Neutrophil (primary cell): ENCODE data around the gene WDR75.

Experiments used
- H3K27ac ChIP-seq: fragments of 200-600 bp; sonication (generic); 2 replicates; pipeline ENCODE4 v1.5.1; 2016; ENCODE audit warnings: mild to moderate bottlenecking, moderate library complexity
- H3K27me3 ChIP-seq: fragments of 200-600 bp; sonication (generic); 2 replicates; pipeline ENCODE4 v1.6.0; 2016; ENCODE audit warnings: mild to moderate bottlenecking
- H3K36me3 ChIP-seq: fragments of 200-600 bp; sonication (generic); 2 replicates; pipeline ENCODE4 v1.5.1; 2017
- H3K4me1 ChIP-seq, 2 experiments: fragments of 200-600 bp in 1 of 2; sonication (generic) in 1 of 2; 1 replicate in 1 of 2; 2 replicates in 1 of 2; pipeline versions ENCODE4 v1.5.1 to v1.6.1; 2013 to 2016; ENCODE audit warnings: low read depth in 1 of 2, low read length in 1 of 2, mild to moderate bottlenecking in 1 of 2, moderate library complexity in 1 of 2; ENCODE audit not compliant: control insufficient read depth in 1 of 2, insufficient read depth in 1 of 2
- H3K4me3 ChIP-seq, 2 experiments: fragments of 200-600 bp in 1 of 2; sonication (generic) in 1 of 2; 1 replicate in 1 of 2; 2 replicates in 1 of 2; pipeline ENCODE4 v1.5.1; 2013 to 2016; ENCODE audit warnings: low read depth in 1 of 2, low read length in 1 of 2, mild to moderate bottlenecking in 1 of 2, moderate library complexity in 1 of 2
- H3K9me3 ChIP-seq: fragments of 200-600 bp; sonication (generic); 2 replicates; pipeline ENCODE4 v1.5.1; 2016
- CTCF ChIP-seq: fragments of 200-600 bp; sonication (generic); IDR thresholded peaks from 2 replicates; pipeline ENCODE4 v1.5.1; 2016; ENCODE audit warnings: antibody characterized with exemption

WDR75 gene

GRCh38 chr2:189440947-189441708 lies at the start of gene WDR75:
Gene WDR75, plus strand, starts transcription at chr2:189441474. Its CDS starts 19 bp downstream, at chr2:189441493.
- TF ChIP-seq CTCF, result no peak
- peaks cover 20% of the 10 kb centered on the region for H3K27me3 ChIP-seq
- peak within 1 kb of the TSS; percentile 71 to 75 for H3K4me3 ChIP-seq
- H3K27ac ChIP-seq, result peak within 1 kb of the TSS; percentile 78
- H3K9me3 ChIP-seq, result no peaks in the 10 kb centered on the region
- peaks cover 15 to 16% of the 10 kb centered on the region in 2 experiments for H3K4me1 ChIP-seq
- H3K36me3 ChIP-seq, result peaks cover 3% of the 10 kb centered on the region

- TF ChIP-seq CTCF, result no peak
- no peaks in the 10 kb centered on the region for H3K27me3 ChIP-seq
- no peaks in the 10 kb centered on the region for H3K9me3 ChIP-seq
- H3K27ac ChIP-seq, result no peak overlapping the region
- no peak overlapping the region for H3K4me3 ChIP-seq
- no peaks in the 10 kb centered on the region for H3K36me3 ChIP-seq
- H3K4me1 ChIP-seq, result no peaks in the 10 kb centered on the region
Observed at GRCh38 chr2:189393440-189394111, 47.7 kb upstream of the WDR75 start.

GRCh38 chr2:189394525-189394924 lies 46.7 kb upstream of the WDR75 start:
- Histone ChIP-seq H3K27me3 (no peaks in the 10 kb centered on the region), H3K9me3 (no peaks in the 10 kb centered on the region), H3K27ac (no peak overlapping the region), H3K4me1 (no peaks in the 10 kb centered on the region), H3K36me3 (no peaks in the 10 kb centered on the region), H3K4me3 (no peak overlapping the region)
- TF ChIP-seq CTCF, result no peak

GRCh38 chr2:189402932-189403331 lies 38.3 kb upstream of the WDR75 start:
- H3K9me3 ChIP-seq, result no peaks in the 10 kb centered on the region
- H3K27me3 ChIP-seq, result no peaks in the 10 kb centered on the region
- no peak overlapping the region for H3K4me3 ChIP-seq
- peaks cover 20 to 24% of the 10 kb centered on the region in 2 experiments for H3K4me1 ChIP-seq
- no peaks in the 10 kb centered on the region for H3K36me3 ChIP-seq
- TF ChIP-seq CTCF, result no peak
- H3K27ac ChIP-seq, result no peak overlapping the region

GRCh38 chr2:189406586-189407233 lies 34.6 kb upstream of the WDR75 start:
- H3K4me3 ChIP-seq, result no peak overlapping the region

More at GRCh38 chr2:189406586-189407233, 34.6 kb upstream of the WDR75 start:
- Histone ChIP-seq H3K27me3 (no peaks in the 10 kb centered on the region), H3K9me3 (no peaks in the 10 kb centered on the region), H3K4me1 (peaks cover 20 to 24% of the 10 kb centered on the region in 2 experiments), H3K36me3 (no peaks in the 10 kb centered on the region), H3K27ac (no peak overlapping the region)
- no peak for TF ChIP-seq CTCF
